NCI-H128 (cell line): ENCODE results near the gene MICAL2.

Source experiments
- DNase-seq: peaks from one replicate; lab custom pipeline; 2025; ENCODE audit not compliant: unreplicated experiment; lab: John Stamatoyannopoulos, UW

The MICAL2 gene

DNA sequence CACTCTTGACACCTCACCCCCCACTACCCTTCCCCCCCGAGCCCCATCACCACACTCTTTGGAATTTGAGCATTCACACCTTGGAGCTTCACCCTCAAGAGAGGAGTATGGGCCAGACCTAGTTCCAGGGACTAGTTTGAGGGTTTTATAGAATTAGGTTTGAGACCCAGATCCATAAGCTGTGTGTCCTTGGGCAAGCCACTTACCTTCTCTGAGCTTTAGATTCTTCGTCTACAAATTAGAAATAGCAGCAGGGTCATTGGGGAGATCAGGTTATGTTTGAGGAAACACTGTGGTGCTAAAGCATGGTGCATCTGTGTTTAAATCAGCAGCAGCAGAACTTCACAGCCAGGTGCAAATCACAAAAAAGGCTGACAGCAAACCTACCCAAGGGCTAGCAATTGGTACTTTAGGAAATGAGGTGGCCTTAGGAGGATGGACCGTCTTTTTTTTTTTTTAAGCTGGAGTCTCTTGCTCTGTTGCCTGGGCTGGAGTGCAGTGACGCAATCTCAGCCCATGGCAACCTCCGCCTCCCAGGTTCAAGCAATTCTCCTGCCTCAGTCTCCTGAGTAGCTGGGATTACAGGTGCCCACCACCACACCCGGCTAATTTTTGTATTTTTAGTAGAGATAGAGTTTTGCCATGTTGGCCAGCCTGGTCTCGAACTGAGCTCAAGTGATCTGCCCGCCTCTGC lies 114.8 kb downstream of the MICAL2 start:
- no peak for DNase-seq

DNA sequence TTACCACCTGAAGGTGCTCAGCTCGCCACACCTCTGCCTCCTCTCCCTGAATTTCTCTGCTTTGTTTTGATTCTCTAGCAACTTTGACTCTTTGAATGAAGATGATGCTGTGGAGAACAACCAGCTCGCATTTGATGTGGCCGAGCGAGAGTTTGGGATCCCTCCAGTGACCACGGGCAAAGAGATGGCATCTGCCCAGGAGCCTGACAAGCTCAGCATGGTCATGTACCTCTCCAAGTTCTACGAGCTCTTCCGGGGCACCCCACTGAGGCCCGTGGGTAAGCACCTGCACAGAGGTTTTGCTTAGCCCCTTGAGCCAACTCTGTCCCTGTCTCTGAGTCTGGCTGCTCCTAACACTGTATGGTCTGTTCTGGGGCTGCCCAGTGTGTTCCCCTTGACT lies 115.7 kb downstream of the MICAL2 start:
- DNase-seq, result no peak

DNA sequence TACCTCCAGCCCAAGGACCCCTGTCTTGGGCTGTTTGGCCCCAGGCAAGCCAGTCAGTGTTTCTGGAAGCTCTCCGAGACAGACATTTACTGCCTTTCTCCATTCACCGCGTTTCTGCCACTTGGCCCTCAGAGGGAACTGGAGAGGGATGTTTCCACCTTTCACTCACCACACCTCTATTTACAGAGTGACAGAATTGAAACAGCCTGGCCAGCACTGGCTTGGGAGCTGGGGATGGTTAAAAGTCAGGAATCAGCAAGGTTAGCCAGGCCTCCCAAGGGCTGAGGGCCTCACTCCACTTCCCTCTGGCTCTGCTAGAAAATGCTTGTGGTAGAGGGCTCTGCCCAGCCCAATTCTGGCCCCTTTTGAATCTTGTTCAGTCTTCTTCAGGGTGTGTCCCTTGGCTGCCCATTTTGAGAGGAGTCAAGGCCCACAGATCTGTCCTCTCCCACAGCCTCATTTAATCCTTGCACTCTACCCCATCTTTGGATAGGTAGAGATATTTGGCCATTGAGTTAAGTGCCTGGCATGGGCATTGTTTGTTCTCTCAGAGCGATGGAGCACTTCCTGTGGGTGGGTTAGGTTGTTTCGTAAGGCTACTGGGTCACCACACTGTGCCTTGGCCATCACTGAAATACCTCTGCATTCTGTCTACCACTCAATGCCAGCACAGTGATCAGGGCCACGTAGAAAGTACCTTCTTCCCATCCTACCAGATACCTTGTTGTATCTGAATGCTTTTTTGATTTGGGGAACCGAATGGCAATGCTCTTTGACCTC lies 119.2 kb downstream of the MICAL2 start:
- no peak for DNase-seq

DNA sequence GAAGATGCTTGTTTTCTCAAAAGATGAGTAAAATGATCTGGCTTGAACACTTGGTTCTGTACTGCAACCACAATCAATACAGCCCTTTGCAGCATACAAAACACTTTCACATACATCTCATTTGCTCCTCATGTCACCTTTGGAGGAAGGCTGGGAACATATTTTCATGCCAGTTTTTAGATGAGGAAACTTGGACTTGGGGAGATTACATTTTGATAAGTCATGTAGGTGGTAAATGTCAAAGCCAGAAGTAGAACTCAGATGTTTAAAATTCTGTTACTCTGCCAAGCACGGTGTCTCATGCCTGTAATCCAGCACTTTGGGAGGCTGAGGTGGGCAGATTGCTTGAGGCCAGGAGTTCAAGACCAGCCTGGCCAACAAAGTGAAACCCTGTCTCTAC lies 121.8 kb downstream of the MICAL2 start:
- DNase-seq, result no peak

DNA sequence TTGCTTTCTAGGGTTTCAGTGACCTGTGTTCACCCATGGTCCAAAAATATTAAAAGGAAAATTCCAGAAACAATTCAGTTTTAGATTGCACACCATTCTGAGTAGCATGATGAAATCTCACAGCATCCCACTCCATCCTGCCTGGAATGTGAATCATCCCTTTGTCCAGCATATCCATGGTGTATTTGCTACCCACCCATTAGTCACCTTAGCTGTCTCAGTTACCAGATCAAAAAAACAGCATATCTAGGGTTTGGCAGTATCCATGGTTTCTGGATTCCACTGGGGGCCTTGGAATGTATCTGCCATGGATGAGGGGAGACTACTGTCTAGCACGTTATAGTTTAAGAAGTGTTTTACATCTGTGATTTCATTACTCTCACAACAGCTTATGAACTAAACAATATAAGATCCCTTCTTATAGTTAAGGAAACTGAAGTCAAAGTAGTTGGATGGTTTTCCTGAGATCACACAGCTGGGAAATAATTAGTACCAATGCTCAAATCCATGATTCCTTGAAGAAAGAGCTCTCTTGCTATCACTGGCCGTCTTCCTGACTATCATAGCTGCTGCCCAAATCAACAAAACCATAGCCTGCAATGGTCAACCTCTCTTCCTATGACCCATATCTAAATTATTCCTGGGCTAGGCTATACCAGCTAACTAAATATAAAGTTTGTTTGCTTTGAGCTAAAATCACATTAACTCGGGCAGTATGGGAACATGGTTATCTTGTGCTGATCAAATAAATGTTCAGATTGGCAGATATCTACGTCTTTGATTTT lies 122.6 kb downstream of the MICAL2 start:
- no peak for DNase-seq

DNA sequence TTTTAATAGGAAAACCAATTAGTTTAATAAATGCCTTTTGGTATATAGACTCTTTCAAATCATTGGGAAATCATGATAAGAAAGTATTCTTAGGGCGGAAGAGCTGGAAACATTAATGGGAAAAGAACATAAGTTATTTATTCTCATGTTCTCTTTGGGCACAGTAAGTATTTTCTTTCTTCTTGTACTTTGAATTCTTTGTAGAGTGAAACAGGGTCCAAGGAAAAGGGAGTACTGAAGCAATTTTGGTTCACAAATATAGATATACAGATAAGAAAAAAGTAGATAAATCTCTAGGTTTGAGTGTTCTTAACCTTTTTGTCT lies 123.2 kb downstream of the MICAL2 start:
- no peak for DNase-seq

DNA sequence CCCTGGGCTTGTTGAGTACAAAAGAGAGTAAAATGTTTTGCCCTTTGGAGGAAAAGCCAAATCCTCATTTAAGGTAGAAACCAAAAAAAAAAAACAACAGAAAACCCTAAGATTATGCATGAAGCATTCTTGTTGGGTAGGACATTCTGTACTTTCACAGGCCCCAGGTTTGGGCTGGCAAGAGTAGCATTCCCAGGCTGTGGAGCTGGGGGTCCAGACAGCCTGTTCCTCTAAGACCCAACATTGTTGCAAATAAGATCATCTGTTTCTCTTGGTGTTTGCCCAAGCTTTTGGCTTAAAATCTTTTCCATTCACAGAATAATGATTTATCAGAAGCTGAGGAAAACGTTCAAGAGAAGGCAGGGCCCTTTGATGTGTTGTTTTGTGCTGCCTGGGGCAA lies 123.8 kb downstream of the MICAL2 start:
- no peak for DNase-seq

DNA sequence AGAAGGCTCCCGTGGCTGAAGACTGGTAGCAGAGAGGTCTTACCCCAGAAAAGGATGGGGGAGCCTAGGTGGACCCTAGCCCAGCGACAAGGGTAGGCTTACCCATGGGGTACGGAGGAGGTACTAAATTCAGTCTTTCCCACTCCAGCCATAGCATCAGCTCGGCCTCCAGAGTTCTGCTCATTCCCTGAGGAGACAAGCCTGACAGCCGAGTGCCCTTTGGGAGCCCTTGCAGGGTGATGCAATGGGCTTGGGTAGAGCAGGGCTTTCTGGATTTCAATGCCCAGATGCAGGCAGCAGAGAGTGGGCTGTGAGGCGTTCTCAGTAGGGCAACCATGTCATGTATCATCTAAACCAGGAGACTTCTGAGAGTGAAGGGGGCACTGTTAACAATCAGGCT lies 124.7 kb downstream of the MICAL2 start:
- no peak for DNase-seq

DNA sequence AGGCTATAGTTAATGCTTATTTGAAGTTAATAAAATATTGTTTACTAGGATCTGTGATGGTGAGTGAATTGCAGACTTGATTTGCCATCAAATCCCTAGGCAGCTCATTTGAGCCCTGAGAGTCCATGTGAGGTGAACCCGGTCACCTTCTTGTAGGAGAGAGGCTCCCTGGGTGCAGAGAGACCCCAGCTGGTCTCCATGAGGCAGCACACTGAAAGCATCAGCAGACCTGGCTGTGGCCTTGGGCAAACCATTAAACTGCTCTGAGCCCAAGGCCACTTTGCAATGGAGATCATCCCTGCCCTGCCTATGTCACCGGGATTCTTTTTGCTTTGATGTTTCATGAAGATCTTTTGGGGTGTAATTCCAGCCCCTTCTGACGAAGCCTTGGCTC lies 125.2 kb downstream of the MICAL2 start:
- no peak for DNase-seq

DNA sequence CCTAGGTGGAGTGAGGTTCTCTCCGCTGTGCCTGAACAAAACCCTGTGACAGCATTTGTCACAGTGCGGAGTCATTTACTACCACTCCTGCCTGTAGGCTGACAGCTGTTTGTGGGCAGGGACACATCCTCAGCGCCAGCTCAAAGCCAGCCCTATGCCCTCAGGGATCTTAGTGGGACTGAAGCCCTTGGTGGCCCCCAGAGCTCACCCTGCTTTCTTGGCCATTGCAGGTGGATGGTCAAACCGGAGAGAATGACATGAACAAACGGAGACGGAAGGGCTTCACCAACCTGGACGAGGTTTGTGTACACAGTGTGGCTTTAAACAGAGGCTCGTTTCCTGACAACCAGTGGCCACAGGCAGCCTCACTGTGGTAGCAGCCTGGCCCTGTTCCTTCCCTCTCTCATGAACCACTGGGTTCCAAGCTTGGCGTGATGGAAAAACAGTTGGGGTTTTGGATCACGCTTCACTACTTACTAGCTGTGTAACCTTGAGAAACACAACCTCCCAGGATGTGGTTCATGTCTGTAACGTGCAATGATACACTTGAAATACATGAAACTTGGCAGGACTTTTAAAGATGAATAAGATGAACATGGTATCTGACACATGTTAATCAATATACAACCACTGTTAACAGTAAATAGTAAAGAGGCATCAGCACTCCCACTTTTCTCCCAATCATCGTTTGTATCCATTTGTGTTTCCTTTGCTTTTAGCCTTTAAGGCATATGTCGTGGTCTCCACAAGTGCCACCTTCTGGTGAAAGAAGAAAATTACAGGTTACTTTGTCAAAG lies 125.8 kb downstream of the MICAL2 start:
- DNase-seq, result no peak

DNA sequence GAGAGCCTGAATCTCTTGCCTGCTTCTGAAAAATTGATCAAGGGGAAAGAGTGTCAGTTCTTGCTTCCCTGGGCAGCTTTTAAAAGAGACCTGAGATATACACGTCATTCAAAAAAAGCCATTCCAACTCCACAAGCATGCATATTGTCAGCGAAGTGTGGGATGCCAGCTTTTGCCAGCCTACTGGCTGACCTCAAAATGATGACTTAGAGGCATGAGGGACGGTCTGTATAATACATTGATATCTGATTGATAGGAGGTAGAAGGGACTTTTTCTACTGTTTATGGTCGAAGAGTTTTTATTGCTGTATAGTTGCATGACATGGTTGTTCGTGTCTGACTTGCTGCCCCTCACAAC lies 126.3 kb downstream of the MICAL2 start:
- no peak for DNase-seq

DNA sequence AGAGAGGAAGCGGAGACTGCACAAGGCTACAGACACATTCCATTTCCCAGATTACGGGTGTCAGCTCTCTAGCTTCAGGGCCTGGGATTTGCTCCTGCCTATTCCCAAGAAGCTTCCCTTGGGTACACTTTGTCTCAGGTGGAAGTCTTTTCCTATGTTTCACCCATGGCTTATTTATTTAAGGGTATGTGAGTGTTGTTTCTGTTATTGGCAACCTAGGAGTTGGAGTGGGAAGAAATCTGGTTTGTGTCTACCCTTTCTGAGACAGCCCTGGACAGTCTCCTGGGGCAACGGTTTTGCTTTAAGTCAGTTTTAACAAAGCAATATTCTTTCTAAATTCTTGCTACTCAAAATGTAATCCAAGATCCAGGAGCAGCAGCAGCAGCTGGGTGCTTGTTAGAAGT lies 127.0 kb downstream of the MICAL2 start:
- DNase-seq, result no peak

DNA sequence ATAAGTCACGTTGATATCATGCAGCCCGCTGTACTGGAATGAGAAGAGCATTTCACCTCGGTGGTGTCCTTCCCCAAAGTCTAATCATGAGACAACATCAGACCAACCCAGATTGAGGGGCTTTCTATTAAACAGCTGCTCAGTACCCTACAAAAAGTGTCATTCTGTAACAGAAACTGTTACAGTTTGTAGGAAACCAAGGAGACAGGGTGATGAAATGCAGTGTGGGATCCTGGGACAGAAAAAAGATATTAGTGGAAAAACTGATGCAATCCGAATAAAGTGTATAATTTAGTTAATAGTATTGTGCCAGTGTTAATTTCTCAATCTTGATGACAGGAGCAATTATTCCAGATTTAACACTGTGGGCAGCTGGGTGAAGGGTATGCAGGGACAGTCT lies 128.0 kb downstream of the MICAL2 start:
- DNase-seq, result no peak

DNA sequence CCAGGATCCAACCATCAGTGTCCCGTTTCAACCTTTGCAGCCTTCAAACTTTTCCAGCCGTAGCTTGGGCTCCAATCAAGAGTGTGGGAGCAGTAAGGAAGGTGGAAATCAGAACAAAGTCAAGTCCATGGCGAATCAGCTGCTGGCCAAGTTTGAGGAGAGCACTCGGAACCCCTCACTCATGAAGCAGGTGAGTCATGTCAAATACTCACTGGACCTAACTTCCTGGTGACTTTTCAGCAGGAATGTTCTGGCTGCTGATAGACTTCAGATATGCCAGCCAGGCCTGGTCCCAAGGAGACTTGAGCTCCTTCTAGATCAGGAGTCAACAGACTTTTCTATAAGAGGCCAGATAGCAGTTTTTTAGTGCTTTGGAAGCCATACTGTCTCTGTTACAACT lies 129.0 kb downstream of the MICAL2 start:
- no peak for DNase-seq

DNA sequence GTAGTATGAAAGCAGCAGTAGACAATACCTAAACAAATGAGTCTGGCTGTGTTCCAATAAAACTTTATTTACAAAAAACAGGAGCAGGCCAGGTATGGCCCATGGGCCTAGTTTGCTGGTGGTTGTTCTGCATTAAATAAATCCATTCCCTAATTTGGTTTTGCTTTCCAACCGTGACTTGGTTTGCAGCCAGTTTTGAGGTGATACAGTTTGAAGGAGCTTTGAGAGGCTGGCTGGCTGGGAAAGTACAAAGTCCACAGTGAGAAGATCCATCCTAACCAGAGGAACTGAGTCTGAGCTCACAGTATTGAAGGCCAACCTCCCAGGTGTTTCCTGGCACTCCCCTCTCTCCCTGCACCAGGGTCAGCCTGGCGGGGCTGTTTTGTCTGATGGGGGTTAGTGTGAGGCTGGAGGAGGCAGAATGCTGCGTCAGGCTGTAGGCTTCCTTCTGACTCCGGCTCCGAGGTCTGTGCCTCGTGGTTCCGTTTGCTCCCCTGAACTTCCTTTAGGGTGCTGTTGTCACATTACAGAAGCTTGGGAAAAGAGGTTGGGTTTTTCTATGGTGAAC lies 129.5 kb downstream of the MICAL2 start:
- no peak for DNase-seq

DNA sequence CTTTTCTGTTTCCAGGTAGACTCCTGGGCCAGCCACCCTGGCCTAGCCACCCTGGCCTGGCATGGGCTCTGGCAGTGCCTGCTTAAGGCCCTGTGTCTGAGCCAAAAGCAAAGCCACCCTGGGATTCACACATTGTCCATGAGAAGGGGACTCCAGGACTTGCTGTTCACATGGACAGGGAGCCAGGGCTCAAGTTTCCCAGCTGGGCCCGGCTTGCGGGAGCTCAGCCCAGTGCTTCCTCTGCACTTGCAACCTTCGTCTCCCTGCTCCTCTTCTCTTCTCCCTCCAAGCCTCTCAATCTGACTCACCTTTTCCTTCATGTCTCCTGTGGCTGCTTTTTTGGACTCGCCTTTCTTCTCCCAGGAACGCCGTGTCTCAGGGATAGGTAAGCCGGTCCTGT lies 130.3 kb downstream of the MICAL2 start:
- DNase-seq, result no peak

DNA sequence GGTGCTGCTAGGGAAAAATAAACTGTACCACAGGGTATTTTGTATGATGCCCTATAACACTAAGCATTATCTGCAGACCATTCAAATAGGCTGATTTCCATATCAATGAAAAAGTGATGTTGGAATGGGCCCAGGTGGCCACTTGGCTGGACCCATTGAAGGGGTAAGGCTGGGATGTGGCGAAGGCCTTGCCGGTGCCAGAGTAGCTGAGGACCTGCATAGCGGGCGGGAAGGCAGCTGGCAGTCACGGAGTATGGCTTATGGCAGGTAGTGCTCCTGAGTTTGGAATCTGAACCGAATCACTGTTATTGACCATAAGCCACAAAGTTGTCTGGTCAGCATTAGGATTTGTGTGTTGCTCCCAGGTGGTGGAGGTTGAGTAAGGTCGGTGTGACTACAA lies 131.0 kb downstream of the MICAL2 start:
- no peak for DNase-seq

DNA sequence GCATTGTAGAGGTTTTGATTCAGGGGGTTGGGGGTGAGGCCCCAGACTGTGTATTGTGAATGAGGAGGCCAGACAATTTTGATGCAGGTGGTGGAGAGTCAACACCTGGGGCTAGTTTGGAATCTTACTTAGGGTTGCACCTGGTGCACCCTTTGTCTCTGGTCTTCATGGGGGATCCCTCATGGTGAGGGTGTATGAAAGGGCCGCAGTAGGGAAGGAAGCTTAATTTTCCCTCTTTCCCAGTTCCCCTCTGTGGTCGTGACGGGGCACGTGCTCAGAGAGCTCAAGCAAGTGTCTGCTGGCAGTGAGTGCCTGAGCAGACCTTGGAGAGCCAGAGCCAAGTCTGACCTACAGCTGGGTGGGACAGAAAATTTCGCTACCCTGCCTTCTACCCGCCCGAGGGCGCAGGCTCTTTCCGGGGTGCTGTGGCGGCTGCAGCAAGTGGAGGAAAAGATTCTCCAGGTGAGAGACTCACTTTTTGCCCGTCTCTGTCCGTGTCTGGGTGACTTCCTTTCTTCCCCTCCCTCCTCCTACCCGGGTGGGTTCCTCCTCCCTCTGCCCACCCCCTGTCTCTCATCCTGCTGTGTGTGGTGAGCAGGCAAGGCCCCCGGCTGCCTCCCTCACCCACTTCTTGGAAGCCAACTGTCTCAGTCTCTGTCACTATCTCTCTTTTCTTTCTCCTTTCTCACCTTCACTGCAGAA lies 131.7 kb downstream of the MICAL2 start:
- no peak for DNase-seq

DNA sequence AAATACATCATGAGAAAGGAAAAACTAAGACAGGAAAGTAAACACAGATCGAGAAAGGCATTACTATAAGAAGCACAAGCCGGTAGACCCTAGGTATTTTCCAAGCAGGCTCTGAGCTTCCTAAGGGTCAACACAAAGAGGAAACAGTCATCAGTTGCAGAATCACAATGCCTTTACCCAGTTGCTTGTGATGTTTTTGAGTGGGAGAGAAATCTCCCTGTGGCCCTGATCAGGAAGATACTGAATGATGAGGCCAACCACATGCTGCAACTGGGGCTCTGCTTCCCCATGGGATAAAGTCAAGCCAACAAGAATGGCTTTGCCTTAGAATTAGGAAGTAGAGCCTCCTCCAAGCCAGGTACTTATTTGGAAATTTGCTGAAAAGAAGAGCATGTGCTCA lies 132.6 kb downstream of the MICAL2 start:
- DNase-seq, result no peak

DNA sequence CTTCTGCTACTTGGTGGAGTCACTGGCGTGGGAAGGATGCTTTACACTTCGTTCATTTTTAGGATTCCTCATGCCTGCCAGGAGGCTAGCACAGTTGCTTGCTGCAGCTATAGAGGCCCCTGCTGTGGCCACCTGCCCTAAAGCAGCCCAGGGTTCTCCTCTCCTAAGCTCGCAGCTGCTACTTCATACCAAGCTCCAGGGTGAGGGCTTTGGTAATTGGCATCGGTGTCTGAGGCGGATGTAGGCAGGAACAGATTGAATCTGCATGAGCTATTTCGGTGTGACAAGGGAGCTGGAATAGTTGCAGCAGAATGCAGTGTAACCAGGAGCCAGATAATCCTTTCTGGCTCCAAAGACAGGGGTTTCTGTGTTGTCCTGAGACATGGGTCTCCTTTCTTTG lies 133.1 kb downstream of the MICAL2 start:
- DNase-seq, result no peak
